PC-3 (cell line): ENCODE data around the gene TMEM204. TPM values are rescaled to one million over a fixed set of nuclear protein-coding genes. Genes with fewer than 3 reads are reported as not detected.

Source experiments
- ATAC-seq: fragments of 200-7000 bp; cut with Tn5 transposase; 2 replicates; pipeline ENCODE4 v1.9.1; 2020; ENCODE audit warnings: mild to moderate bottlenecking, moderate library complexity
- BruUV-seq: library from RNA; stranded (reverse); fragments of 400-500 nt; replicated peaks from 2 replicates; lab custom pipeline; 2021; lab: Mats Ljungman, UMichigan
- CTCF ChIA-PET: fragments of 300-600 bp; sonication (Branson Sonifier 250); formaldehyde crosslinking; loops from one replicate; lab custom pipeline; 2022; ENCODE audit warnings: antibody characterized with exemption; lab: Charles Lee
- POLR2A ChIA-PET: fragments of 300-600 bp; sonication (Branson Sonifier 250); formaldehyde crosslinking; loops from one replicate; lab custom pipeline; 2022; ENCODE audit warnings: antibody characterized with exemption; ENCODE audit not compliant: unreplicated experiment; lab: Charles Lee
- DNase-seq: peaks from one replicate; pipeline ENCODE4 v3.0.0-alpha.2; 2015
- H2AFZ ChIP-seq: fragments of 300-600 bp; sonication (generic); 2 replicates; pipeline ENCODE4 v1.6.0; 2016; ENCODE audit warnings: antibody characterized with exemption, low read length
- H3F3A ChIP-seq: fragments of 300-600 bp; sonication (generic); one replicate; pipeline ENCODE4 v1.6.0; 2017; ENCODE audit warnings: antibody characterized with exemption, low read length, control low read depth, mild to moderate bottlenecking; ENCODE audit not compliant: unreplicated experiment
- H3K27ac ChIP-seq: fragments of 300-600 bp; sonication (generic); 2 replicates; pipeline ENCODE4 v1.5.1; 2016; ENCODE audit warnings: mild to moderate bottlenecking, low read length
- H3K27me3 ChIP-seq: fragments of 300-600 bp; sonication (generic); 2 replicates; pipeline ENCODE4 v1.6.1; 2016; ENCODE audit warnings: low read length, mixed read lengths
- H3K36me3 ChIP-seq: fragments of 300-600 bp; sonication (generic); 2 replicates; pipeline ENCODE4 v1.6.1; 2016; ENCODE audit warnings: low read depth, mixed run types, low read length, mixed read lengths
- H3K4me1 ChIP-seq: fragments of 300-600 bp; sonication (generic); 2 replicates; pipeline ENCODE4 v1.5.1; 2016; ENCODE audit warnings: low read length; ENCODE audit not compliant: insufficient read depth
- H3K4me2 ChIP-seq: fragments of 300-600 bp; sonication (generic); 2 replicates; pipeline ENCODE4 v1.6.0; 2016; ENCODE audit warnings: low read length
- H3K4me3 ChIP-seq: fragments of 300-600 bp; sonication (generic); 2 replicates; pipeline ENCODE4 v1.5.1; 2016; ENCODE audit warnings: mild to moderate bottlenecking, low read length, mixed read lengths
- H3K79me2 ChIP-seq: fragments of 300-600 bp; sonication (generic); 2 replicates; pipeline ENCODE4 v1.6.1; 2017; ENCODE audit warnings: low read length, mixed read lengths
- H3K9ac ChIP-seq: fragments of 300-600 bp; sonication (generic); 2 replicates; pipeline ENCODE4 v1.6.0; 2016; ENCODE audit warnings: mild to moderate bottlenecking, low read length
- H3K9me2 ChIP-seq: fragments of 300-600 bp; sonication (generic); replicated peaks from 2 replicates; pipeline ENCODE4 v1.6.1; 2016; ENCODE audit warnings: mixed run types, low read length, mixed read lengths
- H3K9me3 ChIP-seq: fragments of 300-600 bp; sonication (generic); 2 replicates; pipeline ENCODE4 v1.6.1; 2016; ENCODE audit warnings: low read length, mixed read lengths
- H4K20me1 ChIP-seq: fragments of 300-600 bp; sonication (generic); 2 replicates; pipeline ENCODE4 v1.6.1; 2016; ENCODE audit warnings: low read length, mixed read lengths
- CTCF ChIP-seq: fragments of 300-600 bp; sonication (generic); conservative IDR thresholded peaks from 2 replicates; pipeline ENCODE4 v1.5.1; 2017; ENCODE audit warnings: antibody characterized with exemption, low read depth, mild to moderate bottlenecking, low read length
- EZH2 ChIP-seq: fragments of 300-600 bp; sonication (generic); IDR thresholded peaks from one replicate; pipeline ENCODE4 v1.6.1; 2017; ENCODE audit warnings: antibody characterized with exemption, mild to moderate bottlenecking, low read length; ENCODE audit not compliant: unreplicated experiment
- EZH2phosphoT487 ChIP-seq: fragments of 300-600 bp; sonication (generic); IDR thresholded peaks from 2 replicates; pipeline ENCODE4 v1.6.1; 2018; ENCODE audit warnings: mild to moderate bottlenecking, antibody characterized with exemption, low read length, borderline replicate concordance
- intact Hi-C: fragments of 100-400 bp; cut with micrococcal nuclease; formaldehyde crosslinking; loops from 2 replicates; pipeline ENCODE4 v1.9.0; 2023
- total RNA-seq: library from RNA; depleted of rRNA; stranded (reverse); fragments of >200 nt; gene quantifications from 2 replicates; pipeline ENCODE4 v1.2.3, GENCODE V29; 2014

TMEM204 gene
- total RNA-seq, 1 experiment from 2014 or later, result not detected

- Histone ChIP-seq H3K4me1 (no peaks in the 10 kb centered on the region), H3F3A (no peaks in the 10 kb centered on the region), H3K79me2 (no peaks in the 10 kb centered on the region), H3K9me2 (no peaks in the 10 kb centered on the region), H3K27me3 (no peaks in the 10 kb centered on the region), H3K36me3 (no peaks in the 10 kb centered on the region), H3K4me3 (no peak overlapping the region), H4K20me1 (no peaks in the 10 kb centered on the region), H3K4me2 (no peak overlapping the region), H2AFZ (no peak overlapping the region), H3K27ac (no peak overlapping the region), H3K9ac (no peak overlapping the region), H3K9me3 (no peaks in the 10 kb centered on the region)
- CTCF ChIA-PET, result no interaction called here
- DNase-seq (no peak), ATAC-seq (no peak)
- no peak for TF ChIP-seq CTCF
- no peak for TF ChIP-seq EZH2
- TF ChIP-seq EZH2phosphoT487, result no peak
- POLR2A ChIA-PET, result no interaction called here
- no TSS peak for BruUV-seq
- intact Hi-C loops, result no loop called here
Measured at GRCh38 chr16:1567988-1568387, 34.5 kb downstream of the TMEM204 start.

DNA sequence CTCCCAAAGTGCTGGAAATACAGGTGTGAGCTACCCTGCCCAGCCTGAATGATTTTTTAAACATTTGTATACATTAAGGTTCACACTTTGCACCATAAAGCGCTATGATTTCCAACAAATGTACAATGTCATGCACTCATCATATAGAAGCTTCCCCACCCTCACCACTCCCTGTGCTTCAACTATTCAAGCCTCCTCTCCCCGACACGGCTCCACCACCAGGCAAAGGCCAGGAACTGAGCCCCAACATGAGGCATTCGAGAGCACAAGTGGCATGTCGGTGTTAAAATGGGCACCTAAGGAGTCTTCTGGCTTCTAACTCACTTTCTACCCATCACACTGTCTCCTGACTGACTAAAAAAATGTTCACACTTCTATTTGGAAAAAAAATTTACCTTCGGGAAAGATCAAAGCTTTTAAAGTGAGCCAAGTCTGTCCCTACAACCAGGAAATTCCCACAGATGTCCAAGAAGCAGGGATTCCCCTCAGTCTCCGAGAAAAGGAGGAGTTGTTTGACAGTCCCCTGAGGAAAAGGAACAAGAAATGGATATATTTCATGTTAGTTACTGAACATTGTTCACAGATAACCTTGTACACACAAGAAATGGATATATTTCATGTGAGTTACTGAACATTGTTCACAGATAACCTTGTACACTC, 37.7 kb downstream of the TMEM204 start:
- H3K79me2 ChIP-seq, result no peaks in the 10 kb centered on the region
- DNase-seq (no peak), ATAC-seq (no peak)
- intact Hi-C loops, result no loop called here
- H3K27me3 ChIP-seq, result no peaks in the 10 kb centered on the region
- ChIA-PET POLR2A (no interaction called here), CTCF (no interaction called here)
- no peak overlapping the region for H3K27ac ChIP-seq
- BruUV-seq, result no TSS peak
- H3F3A ChIP-seq, result no peaks in the 10 kb centered on the region
- no peaks in the 10 kb centered on the region for H3K9me3 ChIP-seq
- H2AFZ ChIP-seq, result no peak overlapping the region
- no peaks in the 10 kb centered on the region for H3K36me3 ChIP-seq
- H4K20me1 ChIP-seq, result no peaks in the 10 kb centered on the region
- no peaks in the 10 kb centered on the region for H3K4me1 ChIP-seq
- H3K4me3 ChIP-seq, result no peak overlapping the region
- H3K9me2 ChIP-seq, result no peaks in the 10 kb centered on the region
- H3K9ac ChIP-seq, result no peak overlapping the region
- H3K4me2 ChIP-seq, result no peak overlapping the region
- TF ChIP-seq EZH2 (no peak), CTCF (no peak), EZH2phosphoT487 (no peak)

DNA sequence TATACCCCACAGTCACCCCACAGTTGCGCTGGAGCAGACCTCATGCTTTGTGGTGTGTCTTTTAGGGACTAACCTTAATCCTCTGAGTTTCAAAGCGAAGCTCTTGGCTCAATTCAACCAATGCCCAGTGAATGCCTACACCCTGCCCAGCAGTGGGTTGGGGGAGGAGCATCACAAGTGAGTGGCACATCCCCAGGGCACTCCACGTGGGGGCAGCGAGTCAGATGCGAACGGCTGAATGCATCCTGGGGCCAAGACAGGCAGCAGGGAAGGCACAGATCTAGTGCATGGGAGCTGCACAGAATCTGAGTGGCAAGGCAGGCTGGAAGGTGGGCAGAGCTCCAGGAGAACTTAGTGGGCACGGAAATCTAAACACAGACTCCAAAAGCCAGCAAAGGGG, 39.2 kb downstream of the TMEM204 start:
- Histone ChIP-seq H3K4me1 (no peaks in the 10 kb centered on the region), H3K79me2 (no peaks in the 10 kb centered on the region), H3K9ac (no peak overlapping the region), H3K36me3 (no peaks in the 10 kb centered on the region), H3K27ac (no peak overlapping the region), H3K9me2 (no peaks in the 10 kb centered on the region), H3K4me3 (no peak overlapping the region), H3K4me2 (no peak overlapping the region), H2AFZ (no peak overlapping the region), H3F3A (no peaks in the 10 kb centered on the region), H3K9me3 (no peaks in the 10 kb centered on the region), H3K27me3 (no peaks in the 10 kb centered on the region), H4K20me1 (no peaks in the 10 kb centered on the region)
- ATAC-seq (no peak), DNase-seq (peak; percentile 3)
- POLR2A ChIA-PET, result no interaction called here
- BruUV-seq, result no TSS peak
- CTCF ChIA-PET, result no interaction called here
- TF ChIP-seq EZH2phosphoT487 (no peak), EZH2 (no peak), CTCF (no peak)
- intact Hi-C loops, result no loop called here
